ENCODE measurements around the gene ZNF738.
"Not testable (repeated sequence)": the region's sequence is repeated elsewhere in the genome, so short reads cannot be mapped to it uniquely, and the experiment has no call there.

Gene ZNF738

GRCh38 chr19:21335721-21336120, 23.1 kb upstream of the ZNF738 start:
- Histone ChIP-seq H3K4me3 (ENCODE audit: low read length) (no peak overlapping the region), H3K9me3 (replicated peaks; ENCODE audit: low read length) (peaks cover 3% of the 10 kb centered on the region), H3K4me2 (ENCODE audit: low read length) (no peak overlapping the region), H3K4me1 (ENCODE audit: control insufficient read depth, insufficient read depth, low read length) (no peaks in the 10 kb centered on the region), H3K27me3 (ENCODE audit: control insufficient read depth, insufficient read depth, low read length) (no peaks in the 10 kb centered on the region), H3K9ac (ENCODE audit: low read depth, low read length) (no peak overlapping the region), H3K36me3 (ENCODE audit: insufficient read depth, low read length) (no peaks in the 10 kb centered on the region)

GRCh38 chr19:21344841-21345240, 14.0 kb upstream of the ZNF738 start:
- H3K4me3 ChIP-seq (ENCODE audit: low read length); H3K9ac ChIP-seq (ENCODE audit: low read depth, low read length); H3K36me3 ChIP-seq (ENCODE audit: insufficient read depth, low read length); H3K9me3 ChIP-seq (replicated peaks; ENCODE audit: low read length); H3K4me1 ChIP-seq (ENCODE audit: control insufficient read depth, insufficient read depth, low read length); H3K4me2 ChIP-seq (ENCODE audit: low read length); H3K27me3 ChIP-seq (ENCODE audit: control insufficient read depth, insufficient read depth, low read length): not testable (repeated sequence)

- no peaks in the 10 kb centered on the region for H3K27me3 ChIP-seq (ENCODE audit: control insufficient read depth, insufficient read depth, low read length)
- H3K4me2 ChIP-seq (ENCODE audit: low read length) = no peak overlapping the region
- no peaks in the 10 kb centered on the region for H3K9me3 ChIP-seq (replicated peaks; ENCODE audit: low read length)
- no peak overlapping the region for H3K4me3 ChIP-seq (ENCODE audit: low read length)
- H3K4me1 ChIP-seq (ENCODE audit: control insufficient read depth, insufficient read depth, low read length) = no peaks in the 10 kb centered on the region
- H3K9ac ChIP-seq (ENCODE audit: low read depth, low read length) = no peak overlapping the region
- H3K36me3 ChIP-seq (ENCODE audit: insufficient read depth, low read length) = no peaks in the 10 kb centered on the region
These were observed 6.0 kb upstream of the ZNF738 start for GRCh38 chr19:21352830-21353229.

GRCh38 chr19:21362291-21362690, 3.5 kb downstream of the ZNF738 start:
- peaks cover 36% of the 10 kb centered on the region for H3K36me3 ChIP-seq (ENCODE audit: insufficient read depth, low read length)
- no peaks in the 10 kb centered on the region for H3K27me3 ChIP-seq (ENCODE audit: control insufficient read depth, insufficient read depth, low read length)
- H3K4me3 ChIP-seq (ENCODE audit: low read length) = no peak overlapping the region
- H3K4me2 ChIP-seq (ENCODE audit: low read length) = no peak overlapping the region
- H3K4me1 ChIP-seq (ENCODE audit: control insufficient read depth, insufficient read depth, low read length) = no peaks in the 10 kb centered on the region
- H3K9ac ChIP-seq (ENCODE audit: low read depth, low read length) = no peak overlapping the region
- no peaks in the 10 kb centered on the region for H3K9me3 ChIP-seq (replicated peaks; ENCODE audit: low read length)

DNA sequence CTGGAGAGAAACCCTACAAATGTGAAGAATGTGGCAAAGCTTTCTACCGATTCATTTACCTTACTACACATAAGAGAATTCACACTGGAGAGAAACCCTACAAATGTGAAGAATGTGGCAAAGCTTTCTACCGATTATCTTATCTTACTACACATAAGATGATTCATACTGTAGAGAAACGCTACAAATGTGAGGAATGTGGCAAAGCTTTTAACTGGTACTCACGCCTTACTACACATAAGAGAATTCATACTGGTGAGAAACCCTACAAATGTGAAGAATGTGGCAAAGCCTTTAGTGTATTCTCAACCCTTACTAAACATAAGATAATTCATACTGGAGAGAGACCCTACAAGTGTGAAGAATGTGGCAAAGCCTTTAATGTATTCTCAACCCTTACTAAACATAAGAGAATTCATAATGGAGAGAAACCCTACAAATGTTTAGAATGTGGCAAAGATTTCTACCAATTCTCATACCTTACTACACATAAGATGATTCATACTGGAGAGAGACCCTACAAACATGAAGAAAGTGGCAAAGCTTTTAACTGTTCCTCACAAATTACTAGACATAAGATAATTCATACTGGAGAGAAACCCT, 25.3 kb downstream of the ZNF738 start:
- no peak overlapping the region for H3K4me2 ChIP-seq (ENCODE audit: low read length)
- no peaks in the 10 kb centered on the region for H3K4me1 ChIP-seq (ENCODE audit: control insufficient read depth, insufficient read depth, low read length)
- peaks cover 10% of the 10 kb centered on the region for H3K36me3 ChIP-seq (ENCODE audit: insufficient read depth, low read length)
- peaks cover 41% of the 10 kb centered on the region for H3K9me3 ChIP-seq (replicated peaks; ENCODE audit: low read length)
- no peak overlapping the region for H3K4me3 ChIP-seq (ENCODE audit: low read length)
- H3K27me3 ChIP-seq (ENCODE audit: control insufficient read depth, insufficient read depth, low read length) = no peaks in the 10 kb centered on the region
- no peak overlapping the region for H3K9ac ChIP-seq (ENCODE audit: low read depth, low read length)

GRCh38 chr19:21396121-21396520, 37.3 kb downstream of the ZNF738 start:
- H3K9me3 ChIP-seq (replicated peaks; ENCODE audit: low read length) = no peaks in the 10 kb centered on the region
- H3K4me1 ChIP-seq (ENCODE audit: control insufficient read depth, insufficient read depth, low read length) = no peaks in the 10 kb centered on the region
- peaks cover 8% of the 10 kb centered on the region for H3K36me3 ChIP-seq (ENCODE audit: insufficient read depth, low read length)
- no peak overlapping the region for H3K4me2 ChIP-seq (ENCODE audit: low read length)
- H3K9ac ChIP-seq (ENCODE audit: low read depth, low read length) = no peak overlapping the region
- no peak overlapping the region for H3K4me3 ChIP-seq (ENCODE audit: low read length)
- no peaks in the 10 kb centered on the region for H3K27me3 ChIP-seq (ENCODE audit: control insufficient read depth, insufficient read depth, low read length)

GRCh38 chr19:21396893-21397572, 38.2 kb downstream of the ZNF738 start, which contains the start of gene ZNF493:
Gene ZNF493, plus strand, starts transcription at chr19:21397133. Its CDS starts 105 bp downstream, at chr19:21397238.
- Histone ChIP-seq H3K4me2 (ENCODE audit: low read length) (peak within 1 kb of the TSS; percentile 79), H3K27me3 (ENCODE audit: control insufficient read depth, insufficient read depth, low read length) (no peaks in the 10 kb centered on the region), H3K4me3 (ENCODE audit: low read length) (peak within 1 kb of the TSS; percentile 97), H3K9me3 (replicated peaks; ENCODE audit: low read length) (no peaks in the 10 kb centered on the region), H3K9ac (ENCODE audit: low read depth, low read length) (peak within 1 kb of the TSS; percentile 94), H3K36me3 (ENCODE audit: insufficient read depth, low read length) (peaks cover 9% of the 10 kb centered on the region), H3K4me1 (ENCODE audit: control insufficient read depth, insufficient read depth, low read length) (no peaks in the 10 kb centered on the region)

GRCh38 chr19:21398851-21399250, 40.1 kb downstream of the ZNF738 start:
- H3K36me3 ChIP-seq (ENCODE audit: insufficient read depth, low read length) = peaks cover 20% of the 10 kb centered on the region
- no peaks in the 10 kb centered on the region for H3K9me3 ChIP-seq (replicated peaks; ENCODE audit: low read length)
- H3K4me2 ChIP-seq (ENCODE audit: low read length) = no peak overlapping the region
- H3K27me3 ChIP-seq (ENCODE audit: control insufficient read depth, insufficient read depth, low read length) = no peaks in the 10 kb centered on the region
- H3K4me3 ChIP-seq (ENCODE audit: low read length) = no peak overlapping the region
- H3K4me1 ChIP-seq (ENCODE audit: control insufficient read depth, insufficient read depth, low read length) = no peaks in the 10 kb centered on the region
- H3K9ac ChIP-seq (ENCODE audit: low read depth, low read length) = no peak overlapping the region

GRCh38 chr19:21402303-21402985, 43.6 kb downstream of the ZNF738 start:
- Histone ChIP-seq H3K4me3 (ENCODE audit: low read length) (no peak overlapping the region), H3K27me3 (ENCODE audit: control insufficient read depth, insufficient read depth, low read length) (no peaks in the 10 kb centered on the region), H3K4me1 (ENCODE audit: control insufficient read depth, insufficient read depth, low read length) (no peaks in the 10 kb centered on the region), H3K36me3 (ENCODE audit: insufficient read depth, low read length) (peaks cover 20% of the 10 kb centered on the region), H3K9me3 (replicated peaks; ENCODE audit: low read length) (no peaks in the 10 kb centered on the region), H3K4me2 (ENCODE audit: low read length) (no peak overlapping the region), H3K9ac (ENCODE audit: low read depth, low read length) (no peak overlapping the region)

GRCh38 chr19:21410166-21410565, 51.4 kb downstream of the ZNF738 start:
- Histone ChIP-seq H3K36me3 (ENCODE audit: insufficient read depth, low read length) (peaks cover 18% of the 10 kb centered on the region), H3K4me1 (ENCODE audit: control insufficient read depth, insufficient read depth, low read length) (no peaks in the 10 kb centered on the region), H3K4me2 (ENCODE audit: low read length) (no peak overlapping the region), H3K27me3 (ENCODE audit: control insufficient read depth, insufficient read depth, low read length) (no peaks in the 10 kb centered on the region), H3K4me3 (ENCODE audit: low read length) (no peak overlapping the region), H3K9ac (ENCODE audit: low read depth, low read length) (no peak overlapping the region), H3K9me3 (replicated peaks; ENCODE audit: low read length) (no peaks in the 10 kb centered on the region)

DNA sequence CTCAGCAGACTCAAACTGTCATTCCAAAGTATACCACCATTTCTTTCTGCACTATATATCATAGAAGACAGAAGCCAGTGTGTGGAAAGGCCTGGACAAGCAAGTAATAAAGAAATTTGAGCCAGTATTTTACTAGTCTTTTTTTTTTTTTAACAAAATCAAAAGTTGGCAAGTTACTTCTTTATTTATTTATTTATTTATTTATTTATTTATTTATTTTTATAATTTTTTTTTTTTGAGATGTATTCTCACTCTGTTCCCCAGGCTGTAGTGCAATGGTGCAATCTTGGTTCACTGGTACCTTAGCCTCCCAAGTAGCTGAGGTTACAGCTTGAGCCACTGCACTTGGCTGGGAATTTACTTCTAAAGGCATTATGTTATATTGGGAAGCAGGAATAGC, 63.4 kb downstream of the ZNF738 start:
- no peaks in the 10 kb centered on the region for H3K27me3 ChIP-seq (ENCODE audit: control insufficient read depth, insufficient read depth, low read length)
- H3K4me1 ChIP-seq (ENCODE audit: control insufficient read depth, insufficient read depth, low read length) = no peaks in the 10 kb centered on the region
- peaks cover 41% of the 10 kb centered on the region for H3K9me3 ChIP-seq (replicated peaks; ENCODE audit: low read length)
- no peak overlapping the region for H3K4me3 ChIP-seq (ENCODE audit: low read length)
- no peak overlapping the region for H3K9ac ChIP-seq (ENCODE audit: low read depth, low read length)
- H3K36me3 ChIP-seq (ENCODE audit: insufficient read depth, low read length) = peaks cover 3% of the 10 kb centered on the region
- H3K4me2 ChIP-seq (ENCODE audit: low read length) = no peak overlapping the region

Data from skeletal muscle satellite cell (primary cell).